K562 (cell line): ENCODE results near the gene NFATC3. TPM values are rescaled to one million over a fixed set of nuclear protein-coding genes. Genes with fewer than 3 reads are reported as not detected.

Source experiments
- ELF1 ChIP-seq: fragments of 200-800 bp; sonication (Bioruptor generic); IDR thresholded peaks from 2 replicates; pipeline ENCODE4 v1.6.1; 2016; ENCODE audit warnings: missing genetic modification characterization, missing compliant biosample characterization
- NCOA4 ChIP-seq: fragments of 450-650 bp; IDR thresholded peaks from 2 replicates; pipeline ENCODE4 v1.6.1; 2018; ENCODE audit warnings: mild to moderate bottlenecking; ENCODE audit not compliant: partially characterized antibody
- POLR2H ChIP-seq: IDR thresholded peaks from 2 replicates; pipeline ENCODE4 v1.6.1; 2016; ENCODE audit warnings: missing genetic modification characterization, low read depth, mild to moderate bottlenecking, control low read depth, missing compliant biosample characterization, moderate library complexity
- RFX7 ChIP-seq: fragments of 250-450 bp; sonication (Bioruptor Pico); IDR thresholded peaks from 2 replicates; pipeline ENCODE4 v1.5.1; 2021; ENCODE audit warnings: mild to moderate bottlenecking
- XRCC3 ChIP-seq: fragments of 450-650 bp; IDR thresholded peaks from 2 replicates; pipeline ENCODE4 v1.6.1; 2017; ENCODE audit warnings: mild to moderate bottlenecking, moderate library complexity
- ZBTB8A ChIP-seq: fragments of 450-650 bp; IDR thresholded peaks from 2 replicates; pipeline ENCODE4 v1.6.1; 2018; ENCODE audit warnings: mild to moderate bottlenecking, moderate library complexity; ENCODE audit not compliant: partially characterized antibody
- polyA plus RNA-seq, 8 experiments: library from polyadenylated mRNA; depleted of rRNA in 4 of 8; stranded (reverse) in 5 of 8; unstranded in 3 of 8; fragments of >200 nt; fragmentation: Nextera tagmentation in 2 of 8; fragmentation: Illumina TruSeq in 1 of 8; extraction: Ambion mirVana in 2 of 8; extraction: Trizol in 1 of 8; gene quantifications; 2 replicates each; pipeline versions ENCODE4 v1.2.1 to v1.2.3, GENCODE V29; 2011 to 2014; ENCODE audit warnings: inconsistent platforms in 1 of 8, missing spikeins in 1 of 8
- total RNA-seq, 7 experiments: library from RNA; depleted of rRNA in 6 of 7; stranded (reverse); fragments of >200 nt in 6 of 7; fragmentation: Illumina TruSeq in 2 of 7; extraction: Trizol in 2 of 7; gene quantifications; 2 replicates each; pipeline versions ENCODE4 v1.2.1 to v1.2.3, GENCODE V29; 2011 to 2021; ENCODE audit warnings: low replicate concordance in 1 of 7
- TF ChIP-seq, protein P1 (sequence below), 2 experiments: fragments of 450-650 bp; formaldehyde crosslinking in 1 of 2; IDR thresholded peaks; 2 replicates each; pipeline versions ENCODE4 v1.4.0 to v1.6.1; 2014 to 2020; ENCODE audit warnings: mild to moderate bottlenecking in 2 of 2, borderline replicate concordance in 1 of 2, low read depth in 1 of 2
- TF ChIP-seq, protein P2 (sequence below): fragments of 450-650 bp; formaldehyde crosslinking; IDR thresholded peaks from 2 replicates; pipeline ENCODE4 v1.4.0; 2020; ENCODE audit warnings: mild to moderate bottlenecking
- TF ChIP-seq, protein P3 (sequence below): fragments of 250-450 bp; sonication (Bioruptor Pico); IDR thresholded peaks from 2 replicates; pipeline ENCODE4 v1.8.0; 2021; ENCODE audit warnings: moderate library complexity, mild to moderate bottlenecking, inconsistent platforms

Gene NFATC3
- total and polyA plus RNA-seq, 9 of the 15 experiments (the other 6 are each of a cell fraction or from before 2014, with no cell fraction given), result 15.7 to 98.4 (median 59.4) TPM

DNA sequence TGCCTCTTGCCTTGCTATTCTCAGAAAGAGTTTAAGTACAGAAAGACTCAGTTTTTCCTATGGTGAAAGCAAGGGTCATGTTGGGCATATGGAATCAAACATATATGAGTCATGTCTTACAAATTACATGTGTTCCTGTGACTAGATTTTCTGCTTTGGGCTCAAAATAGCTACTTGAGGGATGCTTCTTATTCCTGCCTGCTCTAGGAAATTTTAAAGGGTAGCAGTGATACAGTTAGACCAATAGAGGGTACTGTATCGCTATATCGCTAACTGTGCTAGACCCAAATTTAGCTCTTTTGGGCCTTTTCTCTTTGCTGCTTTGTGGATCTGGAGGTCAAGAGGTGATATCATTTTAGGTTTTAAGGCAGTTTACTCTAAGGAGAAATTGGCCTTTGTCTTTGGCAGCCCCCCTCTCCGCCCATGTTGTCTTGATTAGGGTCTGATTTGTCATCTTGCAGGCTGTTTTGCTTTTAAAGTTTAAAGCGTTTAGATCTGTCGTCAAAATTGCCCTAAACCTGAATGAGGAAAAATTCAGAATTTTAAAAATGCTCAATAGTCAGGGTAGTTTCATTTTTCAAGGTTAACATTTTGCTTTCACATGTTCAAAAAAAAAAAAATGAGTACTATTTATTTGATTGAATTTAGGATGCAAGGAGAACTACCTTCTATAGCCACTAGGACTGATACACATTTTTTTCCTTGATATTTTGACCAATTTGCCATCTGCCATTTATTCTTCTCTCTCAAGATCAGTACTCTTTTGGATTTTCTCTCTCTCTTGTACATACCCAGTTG lies 8.8 kb downstream of the NFATC3 start (continued):
- TF ChIP-seq, protein P1, sequence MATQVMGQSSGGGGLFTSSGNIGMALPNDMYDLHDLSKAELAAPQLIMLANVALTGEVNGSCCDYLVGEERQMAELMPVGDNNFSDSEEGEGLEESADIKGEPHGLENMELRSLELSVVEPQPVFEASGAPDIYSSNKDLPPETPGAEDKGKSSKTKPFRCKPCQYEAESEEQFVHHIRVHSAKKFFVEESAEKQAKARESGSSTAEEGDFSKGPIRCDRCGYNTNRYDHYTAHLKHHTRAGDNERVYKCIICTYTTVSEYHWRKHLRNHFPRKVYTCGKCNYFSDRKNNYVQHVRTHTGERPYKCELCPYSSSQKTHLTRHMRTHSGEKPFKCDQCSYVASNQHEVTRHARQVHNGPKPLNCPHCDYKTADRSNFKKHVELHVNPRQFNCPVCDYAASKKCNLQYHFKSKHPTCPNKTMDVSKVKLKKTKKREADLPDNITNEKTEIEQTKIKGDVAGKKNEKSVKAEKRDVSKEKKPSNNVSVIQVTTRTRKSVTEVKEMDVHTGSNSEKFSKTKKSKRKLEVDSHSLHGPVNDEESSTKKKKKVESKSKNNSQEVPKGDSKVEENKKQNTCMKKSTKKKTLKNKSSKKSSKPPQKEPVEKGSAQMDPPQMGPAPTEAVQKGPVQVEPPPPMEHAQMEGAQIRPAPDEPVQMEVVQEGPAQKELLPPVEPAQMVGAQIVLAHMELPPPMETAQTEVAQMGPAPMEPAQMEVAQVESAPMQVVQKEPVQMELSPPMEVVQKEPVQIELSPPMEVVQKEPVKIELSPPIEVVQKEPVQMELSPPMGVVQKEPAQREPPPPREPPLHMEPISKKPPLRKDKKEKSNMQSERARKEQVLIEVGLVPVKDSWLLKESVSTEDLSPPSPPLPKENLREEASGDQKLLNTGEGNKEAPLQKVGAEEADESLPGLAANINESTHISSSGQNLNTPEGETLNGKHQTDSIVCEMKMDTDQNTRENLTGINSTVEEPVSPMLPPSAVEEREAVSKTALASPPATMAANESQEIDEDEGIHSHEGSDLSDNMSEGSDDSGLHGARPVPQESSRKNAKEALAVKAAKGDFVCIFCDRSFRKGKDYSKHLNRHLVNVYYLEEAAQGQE (IDR thresholded peaks at IDR 0.05; ENCODE audit: borderline replicate concordance), result peak; percentile 39; the same call in 1 of the 2 replicates
- TF ChIP-seq, protein P1 (CRISPR knock-in tag; IDR thresholded peaks at IDR 0.05; ENCODE audit: low read depth), result no peak
- TF ChIP-seq, protein P2, sequence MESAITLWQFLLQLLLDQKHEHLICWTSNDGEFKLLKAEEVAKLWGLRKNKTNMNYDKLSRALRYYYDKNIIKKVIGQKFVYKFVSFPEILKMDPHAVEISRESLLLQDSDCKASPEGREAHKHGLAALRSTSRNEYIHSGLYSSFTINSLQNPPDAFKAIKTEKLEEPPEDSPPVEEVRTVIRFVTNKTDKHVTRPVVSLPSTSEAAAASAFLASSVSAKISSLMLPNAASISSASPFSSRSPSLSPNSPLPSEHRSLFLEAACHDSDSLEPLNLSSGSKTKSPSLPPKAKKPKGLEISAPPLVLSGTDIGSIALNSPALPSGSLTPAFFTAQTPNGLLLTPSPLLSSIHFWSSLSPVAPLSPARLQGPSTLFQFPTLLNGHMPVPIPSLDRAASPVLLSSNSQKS, result no peak
- TF ChIP-seq, protein P3, sequence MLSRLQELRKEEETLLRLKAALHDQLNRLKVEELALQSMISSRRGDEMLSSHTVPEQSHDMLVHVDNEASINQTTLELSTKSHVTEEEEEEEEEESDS (CRISPR knock-in tag), result no peak
- TF ChIP-seq NCOA4, result no peak
- no peak for TF ChIP-seq POLR2H
- TF ChIP-seq ELF1 (tag), result no peak
- TF ChIP-seq RFX7, result no peak
- TF ChIP-seq ZBTB8A, result no peak
- no peak for TF ChIP-seq XRCC3
